CD14-positive monocyte (primary cell): ENCODE measurements around the gene TPPP. TPM values are rescaled to one million over a fixed set of nuclear protein-coding genes. Genes with fewer than 3 reads are reported as not detected.

Experiments used
- DNase-seq, 3 donors: peaks; one replicate each; pipeline ENCODE4 v3.0.0-alpha.2; 2011 to 2022
- H2AFZ ChIP-seq: 2 replicates; pipeline ENCODE4 v1.6.0; 2012; ENCODE audit warnings: mild to moderate bottlenecking, low read depth, low read length, inconsistent platforms; ENCODE audit not compliant: insufficient read depth, poor library complexity, severe bottlenecking
- H3K27ac ChIP-seq, 2 donors: 1 replicate in 1 of 2; 2 replicates in 1 of 2; pipeline ENCODE4 v1.5.1; 2012 to 2013; ENCODE audit warnings: low read length in 2 of 2, control low read depth in 1 of 2, inconsistent platforms in 1 of 2, low read depth in 1 of 2, mild to moderate bottlenecking in 1 of 2
- H3K27me3 ChIP-seq, 2 donors: one replicate each; pipeline versions ENCODE4 v1.6.0 to v1.6.1; 2011 to 2013; ENCODE audit warnings: low read length in 2 of 2; ENCODE audit not compliant: control insufficient read depth in 2 of 2, insufficient read depth in 2 of 2
- H3K36me3 ChIP-seq, 2 donors: replicated peaks in 1 of 2; 1 replicate in 1 of 2; 2 replicates in 1 of 2; pipeline versions ENCODE4 v1.5.1 to v1.6.1; 2012 to 2013; ENCODE audit warnings: low read length in 2 of 2, control low read depth in 1 of 2, inconsistent platforms in 1 of 2, mild to moderate bottlenecking in 1 of 2; ENCODE audit not compliant: insufficient read depth in 2 of 2, control insufficient read depth in 1 of 2
- H3K4me1 ChIP-seq, 2 donors: 1 replicate in 1 of 2; 2 replicates in 1 of 2; pipeline versions ENCODE4 v1.5.1 to v1.6.1; 2012 to 2013; ENCODE audit warnings: low read length in 2 of 2, control low read depth in 1 of 2, inconsistent platforms in 1 of 2, mild to moderate bottlenecking in 1 of 2, moderate library complexity in 1 of 2; ENCODE audit not compliant: insufficient read depth in 2 of 2, control insufficient read depth in 1 of 2
- H3K4me2 ChIP-seq: replicated peaks from 2 replicates; pipeline ENCODE3; 2012; ENCODE audit warnings: low read length, moderate library complexity, mild to moderate bottlenecking; ENCODE audit not compliant: poor library complexity, severe bottlenecking; ENCODE audit errors: extremely low read depth
- H3K4me3 ChIP-seq, 3 experiments: fragments of 200-600 bp in 1 of 3; sonication (generic) in 1 of 3; replicated peaks in 1 of 3; 1 replicate in 2 of 3; 2 replicates in 1 of 3; pipeline ENCODE4 v1.5.1; 2011 to 2013; ENCODE audit warnings: low read length in 3 of 3, mild to moderate bottlenecking in 3 of 3, control low read depth in 2 of 3, low read depth in 2 of 3, inconsistent platforms in 1 of 3, moderate library complexity in 1 of 3
- H3K79me2 ChIP-seq: 2 replicates; pipeline ENCODE4 v1.6.0; 2012; ENCODE audit warnings: mild to moderate bottlenecking, control low read depth, inconsistent platforms, low read length, moderate library complexity; ENCODE audit not compliant: insufficient read depth
- H3K9ac ChIP-seq: 2 replicates; pipeline ENCODE4 v1.6.0; 2017; ENCODE audit warnings: low read length, mild to moderate bottlenecking; ENCODE audit not compliant: insufficient read depth, poor library complexity, severe bottlenecking
- H3K9me3 ChIP-seq, 2 donors: replicated peaks in 1 of 2; 1 replicate in 1 of 2; 2 replicates in 1 of 2; pipeline versions ENCODE4 v1.5.1 to v1.6.1; 2012 to 2013; ENCODE audit warnings: low read length in 2 of 2, control low read depth in 1 of 2; ENCODE audit not compliant: control insufficient read depth in 1 of 2, insufficient read depth in 1 of 2
- H4K20me1 ChIP-seq: 2 replicates; pipeline ENCODE4 v1.6.0; 2012; ENCODE audit warnings: mild to moderate bottlenecking, low read length, control low read depth, moderate library complexity; ENCODE audit not compliant: insufficient read depth
- H3K27ac Mint-ChIP-seq, 7 donors: one replicate each; pipeline ENCODE4 v1.8.0; 2020; ENCODE audit warnings: mild to moderate bottlenecking in 7 of 7, mixed read lengths in 7 of 7, moderate library complexity in 6 of 7, inconsistent platforms in 2 of 7
- H3K27me3 Mint-ChIP-seq, 3 donors: one replicate each; pipeline ENCODE4 v1.8.0; 2021 to 2022; ENCODE audit warnings: low read depth in 3 of 3, mild to moderate bottlenecking in 3 of 3, mixed read lengths in 3 of 3, moderate library complexity in 3 of 3, inconsistent platforms in 1 of 3
- H3K36me3 Mint-ChIP-seq, 2 donors: one replicate each; pipeline ENCODE4 v1.8.0; 2020; ENCODE audit warnings: mixed read lengths in 2 of 2, inconsistent platforms in 1 of 2, mild to moderate bottlenecking in 1 of 2
- H3K4me1 Mint-ChIP-seq: one replicate; pipeline ENCODE4 v1.8.0; 2020; ENCODE audit warnings: mild to moderate bottlenecking, mixed read lengths
- H3K4me3 Mint-ChIP-seq, 2 donors: one replicate each; pipeline ENCODE4 v1.8.0; 2020; ENCODE audit warnings: mild to moderate bottlenecking in 2 of 2, mixed read lengths in 2 of 2, moderate library complexity in 1 of 2
- H3K9me3 Mint-ChIP-seq, 7 donors: one replicate each; pipeline ENCODE4 v1.8.0; 2020 to 2022; ENCODE audit warnings: mixed read lengths in 7 of 7, mild to moderate bottlenecking in 6 of 7, moderate library complexity in 6 of 7, inconsistent platforms in 2 of 7
- CTCF ChIP-seq: fragments of 200-600 bp; IDR thresholded peaks from one replicate; pipeline ENCODE4 v1.8.0; 2022; ENCODE audit warnings: antibody characterized with exemption, mild to moderate bottlenecking
- WGBS: methylation state at CpG from one replicate; pipeline ENCODE4 v1.1.5; 2013; ENCODE audit warnings: missing lambda C conversion rate; ENCODE audit not compliant: insufficient coverage; 5-methylcytosine and 5-hydroxymethylcytosine counted together
- intact Hi-C, 2 donors: fragments of 100-400 bp; cut with micrococcal nuclease; formaldehyde crosslinking; loops; one replicate each; pipeline versions ENCODE4 v1.15.0 to v1.15.1; 2023
- polyA plus RNA-seq, 3 donors: library from polyadenylated mRNA; depleted of rRNA in 1 of 3; unstranded in 2 of 3; stranded (reverse) in 1 of 3; fragments of 300-500 nt in 2 of 3; fragments of >200 nt in 1 of 3; fragmentation: Illumina TruSeq in 2 of 3; gene quantifications; 1 replicate in 2 of 3; 2 replicates in 1 of 3; pipeline ENCODE4 v1.2.3, GENCODE V29; 2012 to 2021

Gene TPPP
- polyA plus RNA-seq, 3 donors: 0.02 to 0.17 (median 0.06) TPM

DNA sequence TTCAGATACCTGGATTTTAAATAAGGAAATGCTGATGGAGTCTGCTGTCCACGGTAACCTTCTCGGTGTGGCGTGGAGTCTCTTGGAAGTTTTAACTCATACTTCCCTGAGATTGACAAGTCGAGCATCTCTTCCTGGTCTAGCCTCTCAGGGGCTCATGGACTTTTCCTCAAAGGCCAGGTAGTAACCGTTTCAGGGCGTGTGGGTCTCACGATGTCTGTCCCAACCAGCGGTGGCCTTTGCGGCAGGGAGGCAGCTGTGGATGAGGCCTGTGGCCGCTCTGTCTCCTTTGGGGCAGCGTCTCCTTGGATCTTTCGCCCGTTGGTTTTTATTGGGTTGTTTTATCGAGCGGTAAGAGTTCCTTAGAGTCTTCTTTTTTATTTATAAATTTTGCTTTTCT, 48.2 kb downstream of the TPPP start:
- peaks cover 30 to 75% of the 10 kb centered on the region in 2 donors for H3K36me3 ChIP-seq
- H3K9ac ChIP-seq: no peak overlapping the region
- no peaks in the 10 kb centered on the region for H4K20me1 ChIP-seq
- WGBS: 95% methylated on average over 10 of the region's 15 CpGs
- H3K4me3 ChIP-seq: no peak overlapping the region
- intact Hi-C loops: no loop called here
- H3K4me1 Mint-ChIP-seq: no peaks in the 10 kb centered on the region
- H3K79me2 ChIP-seq: no peaks in the 10 kb centered on the region
- peaks cover 16 to 18% of the 10 kb centered on the region in 2 donors for H3K9me3 ChIP-seq
- DNase-seq: no peak
- no peak for TF ChIP-seq CTCF
- H3K4me3 Mint-ChIP-seq: no peak overlapping the region
- H2AFZ ChIP-seq: no peak overlapping the region
- H3K9me3 Mint-ChIP-seq: peaks cover 0 to 3% (median 0%) of the 10 kb centered on the region in 7 donors
- no peak overlapping the region for H3K4me2 ChIP-seq
- H3K4me1 ChIP-seq: no peaks in the 10 kb centered on the region
- H3K36me3 Mint-ChIP-seq: peaks cover 46 to 68% of the 10 kb centered on the region in 2 donors
- no peaks in the 10 kb centered on the region for H3K27me3 ChIP-seq
- no peak overlapping the region for H3K27ac Mint-ChIP-seq
- no peak overlapping the region for H3K27ac ChIP-seq
- H3K27me3 Mint-ChIP-seq: no peaks in the 10 kb centered on the region

DNA sequence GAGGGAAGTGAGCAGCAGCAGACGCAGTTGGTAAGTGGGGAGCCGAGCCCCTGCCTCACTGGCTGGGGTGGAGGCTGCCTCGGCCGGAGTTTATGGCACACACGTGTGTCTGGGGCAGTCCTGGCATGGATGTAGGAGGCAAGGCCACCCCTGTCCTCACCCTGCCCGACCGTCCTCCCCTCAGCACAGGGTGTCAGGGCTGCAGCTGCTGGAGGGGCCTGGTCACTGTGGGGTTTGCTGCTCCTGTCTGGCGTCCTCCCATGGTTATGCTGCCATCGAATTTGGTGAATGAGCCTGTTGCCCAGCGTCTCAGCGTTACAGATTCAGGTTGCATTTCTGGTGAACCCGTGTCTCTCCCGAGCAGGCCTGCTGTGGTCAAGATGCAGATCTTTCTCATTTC, 48.6 kb downstream of the TPPP start:
- no peak for TF ChIP-seq CTCF
- H3K4me1 Mint-ChIP-seq: no peaks in the 10 kb centered on the region
- H3K36me3 ChIP-seq: peaks cover 32 to 79% of the 10 kb centered on the region in 2 donors
- DNase-seq: no peak
- intact Hi-C loops: no loop called here
- H3K4me2 ChIP-seq: no peak overlapping the region
- H3K27me3 ChIP-seq: no peaks in the 10 kb centered on the region
- H3K27ac Mint-ChIP-seq: no peak overlapping the region
- H3K4me1 ChIP-seq: no peaks in the 10 kb centered on the region
- H3K27ac ChIP-seq: no peak overlapping the region
- H3K36me3 Mint-ChIP-seq: peaks cover 46 to 70% of the 10 kb centered on the region in 2 donors
- H3K27me3 Mint-ChIP-seq: no peaks in the 10 kb centered on the region
- 99% methylated on average over 13 of the region's 13 CpGs for WGBS
- no peak overlapping the region for H3K4me3 ChIP-seq
- H4K20me1 ChIP-seq: no peaks in the 10 kb centered on the region
- no peak overlapping the region for H3K4me3 Mint-ChIP-seq
- H3K9me3 Mint-ChIP-seq: peaks cover 0 to 3% (median 0%) of the 10 kb centered on the region in 7 donors
- H3K79me2 ChIP-seq: no peaks in the 10 kb centered on the region
- H2AFZ ChIP-seq: no peak overlapping the region
- H3K9ac ChIP-seq: no peak overlapping the region
- peaks cover 12 to 14% of the 10 kb centered on the region in 2 donors for H3K9me3 ChIP-seq
